ENCODE data around the gene HIVEP3. TPM values are rescaled to one million over a fixed set of nuclear protein-coding genes. Genes with fewer than 3 reads are reported as not detected.

HIVEP3 gene
- total and polyA plus RNA-seq, 3 donors from 2014 or later, result 4.8 to 7.3 (median 7.2) TPM

- Histone ChIP-seq H3K4me1 (peaks cover 41% of the 10 kb centered on the region), H3K27me3 (no peaks in the 10 kb centered on the region), H3K4me3 (no peak overlapping the region), H3K9me3 (no peaks in the 10 kb centered on the region), H3K27ac (no peak overlapping the region), H3K36me3 (ENCODE audit: low read depth, missing control alignments) (no peaks in the 10 kb centered on the region)
- no peak for TF ChIP-seq CTCF (IDR thresholded peaks at IDR 0.05)
- no peak for TF ChIP-seq POLR2A (IDR thresholded peaks at IDR 0.05)
- no peak for DNase-seq
- intact Hi-C loops (cut with DNase I; ENCODE audit: low total_unique reads), result no loop called here
- WGBS, 2 donors, result 80 to 90% methylated on average over 4 of the region's 4 CpGs
These were observed 443.4 kb downstream of the HIVEP3 start for GRCh38 chr1:41475346-41475745.

- no peak overlapping the region for H3K4me3 ChIP-seq
- H3K36me3 ChIP-seq (ENCODE audit: low read depth, missing control alignments), result no peaks in the 10 kb centered on the region
- DNase-seq, result peak; percentile 60
- H3K4me1 ChIP-seq, result peaks cover 41% of the 10 kb centered on the region
- no peaks in the 10 kb centered on the region for H3K9me3 ChIP-seq
- TF ChIP-seq CTCF (IDR thresholded peaks at IDR 0.05) (no peak), POLR2A (IDR thresholded peaks at IDR 0.05) (no peak)
- H3K27ac ChIP-seq, result peak overlapping the region in 1 of 2 donors; percentile 21
- H3K27me3 ChIP-seq, result no peaks in the 10 kb centered on the region
- intact Hi-C loops (cut with DNase I; ENCODE audit: low total_unique reads), result no loop called here
- WGBS, 2 donors, result 22 to 49% methylated on average over 10 to 17 of the region's 17 CpGs
These were observed 444.0 kb downstream of the HIVEP3 start for GRCh38 chr1:41474490-41475271.

- Histone ChIP-seq H3K4me1 (peaks cover 35% of the 10 kb centered on the region), H3K27ac (no peak overlapping the region), H3K36me3 (ENCODE audit: low read depth, missing control alignments) (no peaks in the 10 kb centered on the region), H3K27me3 (no peaks in the 10 kb centered on the region), H3K9me3 (no peaks in the 10 kb centered on the region), H3K4me3 (no peak overlapping the region)
- no peak for TF ChIP-seq CTCF (IDR thresholded peaks at IDR 0.05)
- no peak for TF ChIP-seq POLR2A (IDR thresholded peaks at IDR 0.05)
- 89 to 92% methylated on average over 4 to 6 of the region's 6 CpGs for WGBS, 2 donors
- intact Hi-C loops (cut with DNase I; ENCODE audit: low total_unique reads), result no loop called here
- DNase-seq, result no peak
These were observed 444.9 kb downstream of the HIVEP3 start for GRCh38 chr1:41473738-41474362.

GRCh38 chr1:41471658-41472057 is 447.1 kb downstream of the HIVEP3 start:
- no peak for DNase-seq
- no peak overlapping the region for H3K27ac ChIP-seq
- no peaks in the 10 kb centered on the region for H3K36me3 ChIP-seq (ENCODE audit: low read depth, missing control alignments)
- WGBS, 2 donors, result 84 to 91% methylated on average over 5 to 6 of the region's 6 CpGs
- no peaks in the 10 kb centered on the region for H3K27me3 ChIP-seq
- peaks cover 20% of the 10 kb centered on the region for H3K4me1 ChIP-seq
- H3K4me3 ChIP-seq, result no peak overlapping the region
- TF ChIP-seq CTCF (IDR thresholded peaks at IDR 0.05) (no peak), POLR2A (IDR thresholded peaks at IDR 0.05) (no peak)
- intact Hi-C loops (cut with DNase I; ENCODE audit: low total_unique reads), result no loop called here
- no peaks in the 10 kb centered on the region for H3K9me3 ChIP-seq
